GM23248 (cell line): Measurements from ENCODE around the gene DLG2. TPM values are rescaled to one million over a fixed set of nuclear protein-coding genes. Genes with fewer than 3 reads are reported as not detected.
"Not testable (repeated sequence)": the region's sequence is repeated elsewhere in the genome, so short reads cannot be mapped to it uniquely, and the experiment has no call there.

Experiments used
- DNase-seq: peaks from one replicate; pipeline ENCODE4 v3.0.0-alpha.2; 2015
- H2AFZ ChIP-seq: fragments of 200-600 bp; sonication (generic); 2 replicates; pipeline ENCODE4 v1.6.1; 2016; ENCODE audit warnings: antibody characterized with exemption
- H3F3A ChIP-seq: fragments of 200-600 bp; sonication (generic); 2 replicates; pipeline ENCODE4 v1.6.1; 2016; ENCODE audit warnings: mild to moderate bottlenecking, antibody characterized with exemption, mixed run types; ENCODE audit not compliant: insufficient read depth
- H3K27ac ChIP-seq: fragments of 200-600 bp; sonication (generic); 2 replicates; pipeline ENCODE4 v1.5.1; 2016; ENCODE audit warnings: mild to moderate bottlenecking
- H3K27me3 ChIP-seq: fragments of 200-600 bp; sonication (generic); replicated peaks from 2 replicates; pipeline ENCODE4 v1.6.1; 2016; ENCODE audit warnings: mild to moderate bottlenecking; ENCODE audit not compliant: insufficient read depth
- H3K36me3 ChIP-seq: fragments of 200-600 bp; sonication (generic); 2 replicates; pipeline ENCODE4 v1.6.1; 2016; ENCODE audit warnings: low read depth, mild to moderate bottlenecking
- H3K4me1 ChIP-seq: fragments of 200-600 bp; sonication (generic); 2 replicates; pipeline ENCODE4 v1.6.1; 2016; ENCODE audit warnings: mild to moderate bottlenecking; ENCODE audit not compliant: insufficient read depth
- H3K4me2 ChIP-seq: fragments of 200-600 bp; sonication (generic); one replicate; pipeline ENCODE4 v1.6.1; 2016; ENCODE audit warnings: mild to moderate bottlenecking; ENCODE audit not compliant: unreplicated experiment
- H3K4me3 ChIP-seq: fragments of 200-600 bp; sonication (generic); 2 replicates; pipeline ENCODE4 v1.5.1; 2016; ENCODE audit warnings: mild to moderate bottlenecking
- H3K79me2 ChIP-seq: fragments of 200-600 bp; sonication (generic); 2 replicates; pipeline ENCODE4 v1.6.1; 2016; ENCODE audit warnings: mild to moderate bottlenecking; ENCODE audit not compliant: insufficient read depth
- H3K9ac ChIP-seq: fragments of 200-600 bp; sonication (generic); 2 replicates; pipeline ENCODE4 v1.6.1; 2016; ENCODE audit warnings: mild to moderate bottlenecking
- H3K9me2 ChIP-seq: fragments of 200-600 bp; sonication (generic); 2 replicates; pipeline ENCODE4 v1.6.1; 2016; ENCODE audit warnings: mixed run types, mild to moderate bottlenecking, moderate library complexity; ENCODE audit not compliant: insufficient read depth
- H3K9me3 ChIP-seq: fragments of 200-600 bp; sonication (generic); one replicate; pipeline ENCODE4 v1.6.1; 2017; ENCODE audit warnings: low read depth
- H4K20me1 ChIP-seq: fragments of 200-600 bp; sonication (generic); 2 replicates; pipeline ENCODE4 v1.6.0; 2016; ENCODE audit not compliant: insufficient read depth
- EZH2 ChIP-seq: fragments of 200-600 bp; sonication (generic); IDR thresholded peaks from 2 replicates; pipeline ENCODE4 v1.6.1; 2018; ENCODE audit warnings: antibody characterized with exemption, mild to moderate bottlenecking; ENCODE audit not compliant: insufficient read depth, poor library complexity, severe bottlenecking
- EZH2phosphoT487 ChIP-seq: fragments of 200-600 bp; sonication (generic); IDR thresholded peaks from 2 replicates; pipeline ENCODE4 v1.6.1; 2018; ENCODE audit warnings: antibody characterized with exemption, moderate library complexity, mild to moderate bottlenecking, low read depth; ENCODE audit not compliant: insufficient read depth
- whole genome bisulfite sequencing, 2 experiments: methylation state at CpG; one replicate each; pipeline ENCODE4 v1.1.6; 2015 to 2017; ENCODE audit warnings: low lambda C conversion rate in 2 of 2, low coverage in 1 of 2; ENCODE audit errors: missing lambda C conversion rate in 2 of 2; 5-methylcytosine and 5-hydroxymethylcytosine counted together
- in situ Hi-C: fragments of 300-500 bp; cut with MboI; formaldehyde crosslinking; loops from 2 replicates; pipeline ENCODE4 v1.15.0; 2020
- polyA plus RNA-seq: library from polyadenylated mRNA; unstranded; fragments of >200 nt; fragmentation: Nextera tagmentation; extraction: Ambion mirVana; gene quantifications from 2 replicates; pipeline ENCODE4 v1.2.1, GENCODE V29; 2016
- total RNA-seq: library from RNA; depleted of rRNA; stranded (reverse); fragments of >200 nt; shearing (Covaris generic); gene quantifications from 2 replicates; pipeline ENCODE4 v1.2.3, GENCODE V29; 2014

Gene DLG2
- total and polyA plus RNA-seq, 2 experiments from 2014 or later: 1.1 to 1.7 TPM

GRCh38 chr11:85406316-85406715, 220.8 kb downstream of the DLG2 start:
- Histone ChIP-seq H3K9ac (no peak overlapping the region), H3K27me3 (no peaks in the 10 kb centered on the region), H3K79me2 (no peaks in the 10 kb centered on the region), H3K9me3 (no peaks in the 10 kb centered on the region), H2AFZ (no peak overlapping the region), H3K4me2 (no peak overlapping the region), H3K27ac (no peak overlapping the region), H4K20me1 (no peaks in the 10 kb centered on the region), H3K9me2 (no peaks in the 10 kb centered on the region), H3F3A (no peaks in the 10 kb centered on the region), H3K36me3 (no peaks in the 10 kb centered on the region), H3K4me3 (no peak overlapping the region), H3K4me1 (no peaks in the 10 kb centered on the region)
- DNase-seq: no peak
- in situ Hi-C loops: no loop called here
- TF ChIP-seq EZH2 (no peak), EZH2phosphoT487 (no peak)
- WGBS, 2 experiments: 36 to 44% methylated on average over 3 of the region's 3 CpGs

GRCh38 chr11:85395515-85396055, 231.6 kb downstream of the DLG2 start:
- H3K27ac ChIP-seq, H3K79me2 ChIP-seq, H3K4me1 ChIP-seq, H3F3A ChIP-seq, DNase-seq, H3K4me3 ChIP-seq, H3K9me2 ChIP-seq, H3K9me3 ChIP-seq, H3K9ac ChIP-seq, H2AFZ ChIP-seq, H3K4me2 ChIP-seq, H3K27me3 ChIP-seq, in situ Hi-C loops, H3K36me3 ChIP-seq, H4K20me1 ChIP-seq: not testable (repeated sequence)
- WGBS, 2 experiments: 10 to 15% methylated on average over 4 of the region's 4 CpGs

GRCh38 chr11:85394283-85394682, 232.9 kb downstream of the DLG2 start:
- no peak for TF ChIP-seq EZH2phosphoT487
- TF ChIP-seq EZH2: no peak
- Histone ChIP-seq H3K9ac (no peak overlapping the region), H3F3A (no peaks in the 10 kb centered on the region), H3K4me3 (no peak overlapping the region), H3K36me3 (no peaks in the 10 kb centered on the region), H4K20me1 (no peaks in the 10 kb centered on the region), H3K4me2 (no peak overlapping the region), H3K4me1 (no peaks in the 10 kb centered on the region), H3K79me2 (no peaks in the 10 kb centered on the region), H3K9me2 (no peaks in the 10 kb centered on the region), H3K9me3 (no peaks in the 10 kb centered on the region), H2AFZ (no peak overlapping the region), H3K27ac (no peak overlapping the region), H3K27me3 (no peaks in the 10 kb centered on the region)
- in situ Hi-C loops: no loop called here
- WGBS, 2 experiments: 4 to 7% methylated on average over 2 of the region's 2 CpGs
- no peak for DNase-seq

- TF ChIP-seq EZH2phosphoT487: no peak
- TF ChIP-seq EZH2: no peak
- no peak overlapping the region for H3K4me3 ChIP-seq
- no peaks in the 10 kb centered on the region for H3K4me1 ChIP-seq
- no peaks in the 10 kb centered on the region for H3K36me3 ChIP-seq
- H3K27ac ChIP-seq: no peak overlapping the region
- H3K9ac ChIP-seq: no peak overlapping the region
- H2AFZ ChIP-seq: no peak overlapping the region
- H3K9me2 ChIP-seq: no peaks in the 10 kb centered on the region
- no peaks in the 10 kb centered on the region for H3K79me2 ChIP-seq
- no peak overlapping the region for H3K4me2 ChIP-seq
- no peaks in the 10 kb centered on the region for H3K27me3 ChIP-seq
- no peaks in the 10 kb centered on the region for H3F3A ChIP-seq
- no peaks in the 10 kb centered on the region for H4K20me1 ChIP-seq
- no peak for DNase-seq
- 0 to 4% methylated on average over 1 of the region's 1 CpG for WGBS, 2 experiments
- in situ Hi-C loops: no loop called here
- H3K9me3 ChIP-seq: no peaks in the 10 kb centered on the region
Observed at GRCh38 chr11:85391141-85391540, 236.0 kb downstream of the DLG2 start.

- H2AFZ ChIP-seq: no peak overlapping the region
- H3K27ac ChIP-seq: no peak overlapping the region
- no peaks in the 10 kb centered on the region for H3K9me3 ChIP-seq
- H3K4me2 ChIP-seq: no peak overlapping the region
- no peaks in the 10 kb centered on the region for H3K4me1 ChIP-seq
- H3K79me2 ChIP-seq: no peaks in the 10 kb centered on the region
- in situ Hi-C loops: no loop called here
- no peaks in the 10 kb centered on the region for H3K36me3 ChIP-seq
- DNase-seq: no peak
- no peak overlapping the region for H3K9ac ChIP-seq
- H3K9me2 ChIP-seq: no peaks in the 10 kb centered on the region
- no peaks in the 10 kb centered on the region for H3F3A ChIP-seq
- no peaks in the 10 kb centered on the region for H4K20me1 ChIP-seq
- H3K27me3 ChIP-seq: no peaks in the 10 kb centered on the region
- no peak overlapping the region for H3K4me3 ChIP-seq
- no peak for TF ChIP-seq EZH2
- TF ChIP-seq EZH2phosphoT487: no peak
Observed at GRCh38 chr11:85385547-85385946, 241.6 kb downstream of the DLG2 start.
